HG02970 (cell line): ENCODE measurements around the gene CACNA1F.
"Not testable (repeated sequence)": the region's sequence is repeated elsewhere in the genome, so short reads cannot be mapped to it uniquely, and the experiment has no call there.

ENCODE experiments used
- ATAC-seq: cut with Tn5 transposase; IDR thresholded peaks from one replicate; pipeline ENCODE4 v1.9.1; 2021; ENCODE audit warnings: mild to moderate bottlenecking, moderate library complexity, moderate number of reproducible peaks; ENCODE audit not compliant: unreplicated experiment, low FRiP score

CACNA1F gene

GRCh38 chrX:49178537-49178936 is 54.6 kb downstream of the CACNA1F start:
- ATAC-seq: no peak

GRCh38 chrX:49177873-49178480 is 55.2 kb downstream of the CACNA1F start:
- ATAC-seq: no peak

GRCh38 chrX:49177338-49177833 is 55.8 kb downstream of the CACNA1F start:
- ATAC-seq: no peak

GRCh38 chrX:49176421-49177326 is 56.5 kb downstream of the CACNA1F start:
- no peak for ATAC-seq

GRCh38 chrX:49175435-49176274 is 57.5 kb downstream of the CACNA1F start:
- ATAC-seq: no peak

- no peak for ATAC-seq
Observed at GRCh38 chrX:49174723-49175122, 58.4 kb downstream of the CACNA1F start.

GRCh38 chrX:49173544-49173943 is 59.6 kb downstream of the CACNA1F start:
- ATAC-seq: not testable (repeated sequence)

GRCh38 chrX:49172280-49172780 is 60.8 kb downstream of the CACNA1F start:
- peak; percentile 54 for ATAC-seq

- no peak for ATAC-seq
Observed at GRCh38 chrX:49171752-49172279, 61.3 kb downstream of the CACNA1F start, which contains the start of gene PLP2. Gene PLP2 (plus strand): TSS chrX:49171898. CDS start chrX:49172001, 103 bp downstream.

GRCh38 chrX:49167740-49168108 is 65.4 kb downstream of the CACNA1F start:
- ATAC-seq: no peak

- ATAC-seq: peak; percentile 24
Observed at GRCh38 chrX:49166914-49167739, 66.0 kb downstream of the CACNA1F start.

- ATAC-seq: peak; percentile 38
Observed at GRCh38 chrX:49165901-49166881, 66.9 kb downstream of the CACNA1F start.

GRCh38 chrX:49164589-49165360 is 68.4 kb downstream of the CACNA1F start:
- ATAC-seq: no peak

- ATAC-seq: peak; percentile 35
Observed at GRCh38 chrX:49163555-49164419, 69.4 kb downstream of the CACNA1F start.

GRCh38 chrX:49162620-49163019 is 70.5 kb downstream of the CACNA1F start, which contains the start of gene MAGIX:
Gene MAGIX (plus strand): TSS chrX:49162758. CDS start chrX:49162890, 132 bp downstream.
- ATAC-seq: no peak

- no peak for ATAC-seq
Observed at GRCh38 chrX:49161632-49162031, 71.5 kb downstream of the CACNA1F start.
